Ishikawa (cell line): ENCODE measurements around the gene PPBP.

Experiments used
- CEBPB ChIP-seq: IDR thresholded peaks from 2 replicates; pipeline ENCODE4 v1.6.1; 2012
- CREB1 ChIP-seq: IDR thresholded peaks from 2 replicates; pipeline ENCODE4 v1.6.1; 2012; ENCODE audit warnings: low read depth
- EP300 ChIP-seq: IDR thresholded peaks from 2 replicates; pipeline ENCODE4 v1.6.1; 2012; ENCODE audit warnings: borderline replicate concordance
- RAD21 ChIP-seq: IDR thresholded peaks from 2 replicates; pipeline ENCODE4 v1.6.1; 2012; ENCODE audit warnings: low read depth
- REST ChIP-seq: IDR thresholded peaks from 2 replicates; pipeline ENCODE4 v1.6.1; 2012; ENCODE audit warnings: low read depth, mild to moderate bottlenecking
- TAF1 ChIP-seq: IDR thresholded peaks from 2 replicates; pipeline ENCODE4 v1.6.1; 2012; ENCODE audit warnings: low read depth, mild to moderate bottlenecking
- TCF12 ChIP-seq: IDR thresholded peaks from 2 replicates; pipeline ENCODE4 v1.6.1; 2012; ENCODE audit warnings: low read depth
- YY1 ChIP-seq: IDR thresholded peaks from 2 replicates; pipeline ENCODE4 v1.6.1; 2012; ENCODE audit warnings: low read depth
- ZBTB7A ChIP-seq: IDR thresholded peaks from 2 replicates; pipeline ENCODE4 v1.6.1; 2012; ENCODE audit warnings: low read depth
- TF ChIP-seq, protein P1 (sequence below): IDR thresholded peaks from 2 replicates; pipeline ENCODE4 v1.6.1; 2012
- TF ChIP-seq, protein P2 (sequence below): IDR thresholded peaks from 2 replicates; pipeline ENCODE4 v1.6.1; 2012

DNA sequence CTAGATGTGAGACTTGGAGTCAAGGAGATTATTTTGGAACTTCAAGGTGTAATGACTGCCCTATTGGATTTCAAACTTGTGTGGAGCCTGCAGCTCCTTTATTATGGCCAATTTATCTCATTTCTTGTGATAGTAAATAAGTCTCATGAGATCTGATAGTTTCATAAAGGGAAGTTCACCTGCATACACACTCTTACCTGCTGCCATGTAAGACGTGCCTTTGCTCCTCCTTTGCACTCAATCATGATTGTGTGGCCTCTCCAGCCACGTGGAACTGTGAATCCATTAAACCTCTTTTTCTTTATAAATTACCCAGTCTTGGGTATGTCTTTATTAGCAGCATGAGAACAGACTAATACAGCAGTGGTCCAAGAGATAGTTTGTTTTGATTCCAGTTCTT lies 25.3 kb downstream of the PPBP start:
- TF ChIP-seq CEBPB = no peak
- TF ChIP-seq REST = no peak
- TF ChIP-seq EP300 = no peak
- TF ChIP-seq, protein P1, sequence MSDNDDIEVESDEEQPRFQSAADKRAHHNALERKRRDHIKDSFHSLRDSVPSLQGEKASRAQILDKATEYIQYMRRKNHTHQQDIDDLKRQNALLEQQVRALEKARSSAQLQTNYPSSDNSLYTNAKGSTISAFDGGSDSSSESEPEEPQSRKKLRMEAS = no peak
- no peak for TF ChIP-seq TAF1
- TF ChIP-seq RAD21 = no peak
- no peak for TF ChIP-seq ZBTB7A
- TF ChIP-seq CREB1 = no peak
- TF ChIP-seq TCF12 = no peak
- no peak for TF ChIP-seq YY1
- TF ChIP-seq, protein P2, sequence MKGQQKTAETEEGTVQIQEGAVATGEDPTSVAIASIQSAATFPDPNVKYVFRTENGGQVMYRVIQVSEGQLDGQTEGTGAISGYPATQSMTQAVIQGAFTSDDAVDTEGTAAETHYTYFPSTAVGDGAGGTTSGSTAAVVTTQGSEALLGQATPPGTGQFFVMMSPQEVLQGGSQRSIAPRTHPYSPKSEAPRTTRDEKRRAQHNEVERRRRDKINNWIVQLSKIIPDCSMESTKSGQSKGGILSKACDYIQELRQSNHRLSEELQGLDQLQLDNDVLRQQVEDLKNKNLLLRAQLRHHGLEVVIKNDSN = no peak
